HG02840 (cell line): ENCODE measurements around the gene MYO16.

Experiments used
- ATAC-seq: cut with Tn5 transposase; IDR thresholded peaks from one replicate; pipeline ENCODE4 v1.9.1; 2021; ENCODE audit warnings: mild to moderate bottlenecking, moderate library complexity, moderate number of reproducible peaks; ENCODE audit not compliant: unreplicated experiment, low FRiP score

The MYO16 gene

DNA sequence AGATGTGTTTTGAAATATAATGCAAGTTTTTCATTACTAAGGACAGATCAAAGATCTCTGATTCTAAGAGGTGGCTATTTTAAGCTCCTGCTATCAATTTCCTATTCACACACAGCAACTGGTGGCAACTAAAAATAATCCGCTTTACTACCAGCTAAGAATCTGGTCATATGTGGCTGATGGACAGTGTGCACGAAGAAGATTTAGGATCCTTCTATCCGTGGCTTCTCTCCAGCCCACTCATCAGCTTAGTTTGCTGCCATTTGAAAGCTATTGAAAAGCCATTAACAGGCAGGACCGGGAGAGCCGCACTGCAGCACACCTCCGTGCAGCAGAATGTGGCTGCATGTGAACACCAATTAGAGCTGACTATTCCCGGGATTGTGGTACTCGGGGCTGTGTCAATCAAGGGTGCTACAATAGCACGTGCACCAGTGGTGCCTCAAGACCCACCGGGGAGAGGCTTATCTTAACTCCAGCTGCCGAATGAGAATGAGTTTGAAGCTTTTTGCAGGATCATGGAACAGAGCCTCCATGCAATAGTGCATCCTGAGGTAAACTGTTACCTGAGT lies at the start of gene MYO16:
MYO16 (plus strand) TSS at position 431 of the 572 bp plus-strand sequence. CDS start 234 bp downstream, outside the sequence.
- no peak for ATAC-seq

GRCh38 chr13:108586826-108587225 lies 42.6 kb upstream of the MYO16 start:
- no peak for ATAC-seq

DNA sequence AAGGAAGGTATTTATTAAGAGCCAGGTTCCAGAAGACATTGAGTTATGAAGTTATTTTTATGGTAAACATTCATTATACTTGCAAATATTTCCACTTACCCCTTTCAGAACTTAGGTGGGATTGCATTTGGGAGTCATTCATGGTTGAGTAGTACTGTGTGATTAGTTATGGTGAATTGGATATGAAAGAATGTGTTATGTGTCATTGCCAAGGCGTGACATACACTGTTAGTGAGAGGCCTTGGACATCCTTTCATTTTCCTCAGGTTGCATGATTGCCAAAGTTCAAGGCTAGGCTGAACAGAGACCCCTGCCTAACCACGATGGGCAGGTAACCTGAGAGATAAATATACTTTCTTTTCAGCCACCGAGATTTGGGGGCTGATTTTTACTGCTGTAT lies 40.9 kb upstream of the MYO16 start:
- no peak for ATAC-seq

DNA sequence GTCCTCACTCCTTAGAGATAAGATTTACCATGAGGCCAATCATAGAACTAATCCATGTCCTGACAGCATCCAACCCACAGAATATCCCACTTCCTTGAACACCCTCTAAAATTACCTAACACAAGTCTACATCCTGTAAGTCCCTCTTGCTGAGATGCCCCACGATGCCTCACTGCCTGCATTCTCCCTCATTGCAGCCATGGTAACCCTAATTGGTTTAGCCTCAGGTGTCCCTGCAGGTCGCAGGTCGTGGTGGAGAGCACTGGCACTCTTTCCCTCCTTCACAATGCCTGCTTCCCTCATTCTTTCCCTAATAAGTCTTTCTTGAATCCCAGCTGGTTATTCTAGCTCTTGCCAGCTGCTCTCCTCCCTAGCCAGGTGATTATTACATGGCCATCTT lies 35.3 kb upstream of the MYO16 start:
- ATAC-seq: no peak

DNA sequence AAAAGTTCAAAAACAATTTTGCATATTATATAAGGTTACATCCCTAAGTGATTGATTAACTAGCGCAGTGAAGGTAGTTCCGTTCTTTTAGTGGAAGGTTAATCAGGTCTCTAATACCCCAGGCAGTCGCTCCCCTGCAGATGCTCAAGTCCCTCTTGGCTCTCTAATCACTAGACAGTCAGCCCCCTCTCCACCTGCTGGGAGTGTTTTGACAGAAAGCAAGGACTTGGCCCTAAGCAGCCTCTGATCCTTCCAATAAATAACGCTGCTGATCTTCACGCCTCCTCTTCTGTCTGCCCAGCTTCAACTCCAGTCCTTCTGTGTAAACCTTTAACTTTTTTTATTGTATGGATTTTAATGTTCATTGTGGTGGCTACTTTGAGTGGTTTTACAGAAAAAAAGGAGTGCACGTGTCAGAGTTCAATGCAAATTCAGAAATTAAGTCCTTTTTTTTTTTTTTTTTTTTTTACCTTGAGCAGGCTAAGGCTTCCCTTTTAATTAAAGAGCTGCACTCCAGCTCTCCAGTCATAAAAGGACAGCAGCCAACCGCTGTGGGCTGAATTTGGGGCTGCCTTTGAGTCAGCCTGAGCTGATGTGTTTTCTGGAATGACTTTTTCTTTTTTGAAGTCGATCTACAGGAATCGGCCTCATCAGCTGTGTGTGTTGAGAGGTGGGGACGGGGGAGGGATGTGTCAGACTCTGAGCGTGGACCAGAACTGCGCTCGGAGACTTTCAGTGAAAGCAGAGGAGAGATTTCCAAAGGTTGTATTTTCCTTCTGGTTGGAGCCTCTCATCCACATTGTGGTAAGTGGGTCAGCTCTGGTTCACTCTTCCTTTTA lies 33.8 kb upstream of the MYO16 start:
- no peak for ATAC-seq

- no peak for ATAC-seq
Measured at GRCh38 chr13:108597943-108598342, 31.5 kb upstream of the MYO16 start.

GRCh38 chr13:108606424-108606823 lies 23.0 kb upstream of the MYO16 start:
- no peak for ATAC-seq

DNA sequence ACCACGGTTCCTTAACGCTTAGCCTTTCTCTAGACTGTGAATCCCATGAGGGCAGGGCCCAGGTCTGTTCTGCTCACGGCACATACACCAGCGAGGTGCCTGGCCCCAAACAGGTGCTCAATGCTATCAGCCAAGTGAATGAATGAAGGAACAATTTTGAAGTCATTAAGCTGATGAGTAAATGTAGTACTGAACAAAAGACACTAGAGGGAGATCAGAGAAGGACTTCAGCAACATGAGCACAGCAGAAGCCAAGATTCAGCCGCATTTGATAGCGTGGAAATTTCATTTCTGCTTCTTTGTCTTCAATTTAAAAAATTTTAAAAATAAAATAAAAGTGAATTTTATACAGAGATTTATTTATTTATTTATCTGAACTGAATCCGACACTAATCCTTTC lies 20.1 kb upstream of the MYO16 start:
- no peak for ATAC-seq

- ATAC-seq: no peak
Measured at GRCh38 chr13:108610507-108610906, 18.9 kb upstream of the MYO16 start.

- no peak for ATAC-seq
Measured at GRCh38 chr13:108615241-108615640, 14.2 kb upstream of the MYO16 start.

GRCh38 chr13:108618233-108618632 lies 11.2 kb upstream of the MYO16 start:
- no peak for ATAC-seq

DNA sequence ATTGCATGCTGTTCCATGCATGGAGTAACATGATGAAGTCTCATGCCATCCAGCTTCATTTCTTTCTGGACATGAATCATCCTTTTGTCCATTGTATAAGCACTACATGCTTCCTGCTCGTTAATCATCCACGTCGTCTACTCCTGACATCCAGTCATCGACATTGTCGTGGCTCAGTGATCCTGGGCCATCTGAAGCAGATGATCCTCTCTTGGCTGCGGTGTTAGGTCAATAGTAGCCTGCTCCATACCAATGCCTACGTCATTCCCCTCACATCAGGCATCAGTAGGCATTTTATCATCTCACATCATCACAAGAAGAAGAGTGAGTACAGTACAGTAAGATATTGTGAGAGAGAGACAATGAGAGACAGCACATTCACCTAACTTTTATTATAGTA lies 7.9 kb upstream of the MYO16 start:
- no peak for ATAC-seq

- ATAC-seq: no peak
Measured at GRCh38 chr13:108624108-108624507, 5.3 kb upstream of the MYO16 start.

GRCh38 chr13:108624979-108625378 lies 4.4 kb upstream of the MYO16 start:
- ATAC-seq: no peak

DNA sequence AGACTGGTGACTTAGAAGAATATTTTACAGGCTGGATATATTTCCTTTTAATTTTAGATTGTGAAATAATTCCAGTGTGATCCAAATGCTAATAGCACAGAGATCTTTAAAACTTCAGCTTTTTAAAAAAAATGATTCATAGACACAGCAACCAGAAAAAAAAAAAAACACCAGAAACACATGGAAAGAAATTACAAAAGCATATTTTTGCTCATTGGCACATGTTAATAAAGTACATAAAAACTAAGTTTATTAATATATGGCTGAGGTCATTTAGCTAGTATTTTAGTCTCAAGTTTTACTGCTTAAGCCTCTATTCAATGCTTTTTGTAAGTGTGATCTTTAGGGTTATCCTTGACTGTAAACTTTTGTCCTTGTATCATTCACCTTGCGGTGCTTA lies 577 bp downstream of the MYO16 start:
- no peak for ATAC-seq

- no peak for ATAC-seq
Measured at GRCh38 chr13:108632649-108633167, 3.3 kb downstream of the MYO16 start.

GRCh38 chr13:108638901-108639300 lies 9.5 kb downstream of the MYO16 start:
- no peak for ATAC-seq

GRCh38 chr13:108643646-108644353 lies 14.4 kb downstream of the MYO16 start:
- ATAC-seq: no peak

GRCh38 chr13:108645376-108645775 lies 16.0 kb downstream of the MYO16 start:
- ATAC-seq: no peak

- ATAC-seq: no peak
Measured at GRCh38 chr13:108650271-108650670, 20.9 kb downstream of the MYO16 start.

DNA sequence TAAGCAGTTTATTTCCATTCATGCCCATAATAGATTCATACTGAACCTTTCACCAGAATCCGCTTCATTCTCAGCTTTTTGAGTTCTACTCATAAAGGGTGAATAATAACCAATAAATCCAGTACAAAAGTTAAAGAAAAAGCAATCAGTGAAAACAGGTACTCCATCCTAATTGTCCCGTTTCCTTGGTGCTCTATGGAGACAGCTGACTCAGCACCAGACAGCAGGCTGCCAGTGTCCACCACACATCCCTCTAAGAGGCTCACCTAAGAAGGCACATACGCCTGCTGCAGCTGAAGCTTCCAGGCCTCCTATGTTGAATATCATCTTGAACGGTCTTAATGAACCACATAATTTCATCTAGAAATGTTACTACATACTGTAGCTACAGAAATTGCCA lies 27.3 kb downstream of the MYO16 start:
- ATAC-seq: no peak
